Kidney capillary endothelial cell (primary cell): ENCODE results near the gene PLEKHG4.
A peak's percentile ranks its signal among the peaks of the same experiment; 100 is the strongest.

ENCODE experiments used
- DNase-seq: peaks from one replicate; pipeline ENCODE4 v3.0.0-alpha.2; 2018; ENCODE audit warnings: low spot score

Gene PLEKHG4

GRCh38 chr16:67246081-67246755, 33.1 kb upstream of the PLEKHG4 start:
- DNase-seq, result peak; percentile 82

DNA sequence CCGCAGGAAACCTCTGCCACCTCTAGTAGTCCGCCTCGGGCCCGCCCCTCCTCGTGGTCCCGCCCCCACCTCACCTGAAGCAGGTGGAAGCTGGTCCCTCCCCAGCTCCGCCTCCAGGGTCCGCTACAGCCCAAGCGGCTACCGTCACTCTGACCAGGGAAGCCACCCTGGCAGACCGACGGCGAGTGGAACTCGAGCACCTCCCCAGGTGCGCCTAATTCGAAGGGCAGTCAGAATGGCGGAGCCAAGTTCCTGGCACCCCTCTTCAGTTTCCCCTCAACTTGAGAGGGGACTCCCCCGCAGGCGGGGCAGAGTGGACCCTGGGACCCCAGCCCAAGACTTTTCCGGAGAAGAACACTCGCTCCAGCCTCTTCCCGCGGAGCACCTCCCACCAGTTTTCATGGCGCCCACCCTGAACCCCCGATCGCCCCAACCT, 32.6 kb upstream of the PLEKHG4 start:
- no peak for DNase-seq

DNA sequence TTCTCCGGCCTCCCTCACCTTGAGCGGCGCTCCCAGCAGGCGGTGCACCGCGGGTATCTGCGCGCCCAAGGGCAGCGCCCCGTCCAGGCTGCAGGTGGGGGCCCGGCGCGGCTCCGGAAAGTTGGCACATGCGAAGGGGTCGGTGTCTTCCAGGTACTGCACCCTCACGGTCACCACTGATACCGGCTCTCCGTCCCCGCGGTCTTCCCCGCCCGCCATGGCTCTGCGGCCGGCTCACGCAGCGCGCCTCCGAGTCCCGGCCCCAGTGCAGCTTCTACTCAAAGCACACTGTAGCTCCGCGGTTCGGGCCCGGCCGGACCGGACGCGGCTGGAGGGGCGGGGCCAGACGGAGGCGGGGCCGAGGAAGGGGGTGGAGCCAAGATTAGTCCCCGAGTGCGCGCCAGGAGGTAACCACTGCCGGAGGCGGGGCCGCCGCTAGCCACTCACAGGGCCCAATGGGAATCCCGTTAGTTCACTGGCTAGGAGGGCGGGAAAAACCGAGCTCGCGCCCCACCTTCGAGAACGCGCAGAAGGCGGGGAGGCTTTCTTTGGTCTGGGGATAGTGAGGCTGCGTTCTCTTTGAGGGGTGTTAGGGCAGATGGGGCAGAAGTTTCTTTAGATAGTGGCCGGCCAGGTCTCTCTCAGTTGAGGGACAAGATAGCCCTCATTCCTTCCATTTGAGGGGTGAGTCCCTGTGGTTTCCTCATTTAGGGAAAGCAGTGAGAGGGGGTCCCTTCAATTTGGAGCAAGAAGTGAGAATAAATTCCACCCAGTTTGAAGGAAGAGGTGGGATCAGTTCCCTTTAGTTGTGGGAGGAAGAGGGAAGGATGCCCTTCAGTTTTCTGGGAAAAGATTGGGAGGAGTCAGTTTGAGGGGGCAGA, 31.9 kb upstream of the PLEKHG4 start, which contains the start of gene FHOD1:
Gene FHOD1, minus strand, starts transcription at position 290 of the 881 bp plus-strand sequence. Its CDS starts 71 bp downstream, at position 219.
- peak; percentile 95 for DNase-seq

GRCh38 chr16:67248073-67248400, 31.3 kb upstream of the PLEKHG4 start:
- DNase-seq, result no peak

GRCh38 chr16:67248401-67249177, 30.7 kb upstream of the PLEKHG4 start, which contains the start of gene SLC9A5:
SLC9A5 (plus strand) TSS chr16:67248979; CDS start chr16:67249015, 36 bp downstream.
- DNase-seq, result no peak

- DNase-seq, result no peak
Observed at GRCh38 chr16:67249178-67250044, 29.9 kb upstream of the PLEKHG4 start.

DNA sequence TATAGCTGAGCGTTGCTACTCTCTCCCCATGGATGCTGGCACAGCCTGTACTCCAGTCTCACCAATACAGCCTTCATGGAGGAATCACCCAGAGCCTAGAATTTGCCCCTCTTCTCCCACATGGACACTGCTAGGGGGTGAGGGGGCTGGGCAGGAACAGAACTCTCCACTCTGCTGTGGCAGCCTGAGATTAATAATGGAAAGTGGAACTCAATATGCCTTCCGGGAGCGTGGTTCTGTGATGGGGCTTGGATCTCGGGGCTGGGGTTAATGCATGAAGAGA, 29.3 kb upstream of the PLEKHG4 start:
- DNase-seq, result no peak

GRCh38 chr16:67252609-67253497, 26.5 kb upstream of the PLEKHG4 start:
- DNase-seq, result no peak

- DNase-seq, result no peak
Observed at GRCh38 chr16:67254801-67255552, 24.4 kb upstream of the PLEKHG4 start.

- no peak for DNase-seq
Observed at GRCh38 chr16:67255553-67256221, 23.6 kb upstream of the PLEKHG4 start.

DNA sequence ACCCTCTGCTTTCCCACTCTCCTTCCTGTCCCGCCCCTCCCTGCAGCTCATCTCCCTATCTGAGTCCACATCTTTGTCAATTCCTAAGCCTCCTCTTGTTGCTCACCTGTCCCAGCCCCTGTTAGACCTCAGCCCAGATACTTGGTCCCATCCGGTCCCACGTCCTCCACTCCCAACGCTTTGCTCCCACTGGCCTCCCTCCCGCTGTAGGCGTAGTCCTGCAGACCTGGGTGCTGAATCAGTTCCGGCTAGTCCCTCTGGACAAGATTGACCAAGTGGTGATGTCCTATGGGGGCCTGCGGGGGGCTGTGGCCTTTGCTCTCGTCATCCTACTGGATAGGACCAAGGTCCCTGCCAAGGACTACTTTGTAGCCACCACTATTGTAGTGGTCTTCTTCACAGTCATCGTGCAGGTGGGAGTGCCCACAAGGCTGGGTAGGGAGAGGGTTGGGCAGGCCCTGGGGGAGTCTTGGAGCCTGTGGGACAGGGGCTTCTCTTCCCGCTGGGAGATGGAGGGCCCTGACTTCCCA, 22.6 kb upstream of the PLEKHG4 start:
- no peak for DNase-seq

GRCh38 chr16:67257486-67258160, 21.7 kb upstream of the PLEKHG4 start:
- no peak for DNase-seq

DNA sequence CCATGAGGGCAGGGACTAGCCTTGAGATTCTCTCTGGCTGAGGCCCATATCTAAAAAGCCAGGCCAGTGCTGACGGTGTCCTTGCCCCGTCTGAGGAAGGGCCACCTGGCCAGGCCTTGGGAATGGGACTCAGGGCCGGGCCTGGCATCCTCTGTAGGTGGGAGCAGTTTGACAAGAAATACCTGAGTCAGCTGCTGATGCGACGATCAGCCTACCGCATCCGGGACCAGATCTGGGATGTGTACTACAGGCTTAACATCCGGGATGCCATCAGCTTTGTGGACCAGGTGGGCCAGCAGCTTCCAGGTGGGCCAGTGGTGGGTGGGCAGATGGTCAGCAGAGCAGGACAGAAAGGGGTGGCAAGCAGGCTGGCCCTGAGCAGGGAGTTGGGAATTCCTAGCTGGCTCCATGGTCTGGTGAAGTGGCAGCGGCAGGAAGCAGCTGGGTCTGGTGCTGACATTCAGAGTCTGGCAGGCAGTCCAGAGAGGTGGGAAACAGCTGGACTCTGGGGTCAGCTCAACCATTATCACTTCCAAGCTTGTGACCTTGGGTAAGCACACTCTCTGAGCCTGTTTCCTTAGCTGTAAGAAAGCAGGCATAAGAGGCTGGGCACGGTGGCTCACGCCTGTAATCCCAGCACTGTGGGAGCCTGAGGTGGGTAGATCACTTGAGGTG, 21.0 kb upstream of the PLEKHG4 start:
- peak; percentile 69 for DNase-seq

DNA sequence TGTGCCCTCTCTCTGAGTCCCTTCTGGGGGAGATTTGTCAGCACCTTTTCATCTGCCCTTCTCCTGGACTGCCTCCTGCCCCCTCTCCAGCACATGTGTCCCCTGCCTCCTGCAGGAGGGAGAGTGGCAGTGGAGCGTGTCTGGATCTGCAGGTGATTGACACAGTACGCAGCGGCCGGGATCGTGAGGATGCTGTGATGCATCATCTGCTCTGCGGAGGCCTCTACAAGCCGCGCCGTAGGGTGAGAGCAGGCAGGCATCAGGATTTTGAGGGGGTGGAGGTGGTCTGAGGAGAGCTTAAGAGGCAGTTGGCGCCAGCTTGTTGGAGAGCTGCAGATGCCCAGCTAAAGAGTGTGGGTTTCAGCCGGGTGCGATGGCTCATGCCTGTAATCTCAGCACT, 19.6 kb upstream of the PLEKHG4 start:
- no peak for DNase-seq

DNA sequence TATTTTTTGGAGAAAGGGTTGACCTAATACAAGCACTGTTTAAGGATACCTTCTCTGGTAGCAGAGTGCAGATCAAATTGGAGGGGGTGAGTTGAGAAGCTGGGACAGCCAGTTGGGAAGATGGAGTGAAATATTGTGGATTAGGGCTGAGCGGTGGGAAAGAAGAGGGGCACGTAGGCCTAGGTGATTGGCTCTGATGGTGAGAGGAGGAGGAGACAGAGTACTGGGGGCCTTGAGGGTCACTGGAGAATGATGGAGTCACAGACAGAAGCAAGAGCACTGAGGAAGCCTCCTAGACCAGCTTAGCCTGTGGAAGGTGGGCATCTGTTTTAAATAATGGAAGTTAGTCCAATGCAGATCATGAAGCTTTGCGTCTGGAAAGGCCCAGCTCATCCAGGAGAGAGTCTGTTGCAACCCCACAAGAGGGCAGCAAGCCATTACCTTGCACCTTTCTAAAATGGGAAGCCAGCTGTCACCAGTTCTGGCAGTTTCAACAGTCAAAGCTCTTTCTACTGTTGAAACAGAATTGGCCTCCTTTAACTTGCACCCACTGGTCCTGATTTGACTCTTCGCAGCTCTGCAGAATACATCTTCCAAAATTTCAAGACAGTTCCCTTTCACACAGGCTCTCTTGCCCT, 18.8 kb upstream of the PLEKHG4 start:
- DNase-seq, result no peak

GRCh38 chr16:67263201-67263600, 16.1 kb upstream of the PLEKHG4 start:
- DNase-seq, result no peak

- no peak for DNase-seq
Observed at GRCh38 chr16:67264277-67264676, 15.1 kb upstream of the PLEKHG4 start.
